H9 (cell line): ENCODE results near the gene PLA2G15. TPM values are rescaled to one million over a fixed set of nuclear protein-coding genes. Genes with fewer than 3 reads are reported as not detected.

Source experiments
- DNase-seq: peaks from one replicate; pipeline ENCODE4 v3.0.0-alpha.2; 2017
- H2AFZ ChIP-seq: one replicate; pipeline ENCODE4 v1.6.1; 2013; ENCODE audit warnings: mild to moderate bottlenecking, low read length, control low read depth, moderate library complexity
- H2AK5ac ChIP-seq: 2 replicates; pipeline ENCODE4 v1.6.1; 2013; ENCODE audit warnings: low read length, control low read depth, mixed read lengths; ENCODE audit not compliant: insufficient read length
- H2BK120ac ChIP-seq: one replicate; pipeline ENCODE4 v1.6.1; 2013; ENCODE audit warnings: low read depth, mild to moderate bottlenecking, low read length, control low read depth, inconsistent platforms; ENCODE audit not compliant: poor library complexity, severe bottlenecking
- H2BK12ac ChIP-seq: 2 replicates; pipeline ENCODE4 v1.6.1; 2013; ENCODE audit warnings: low read length, control low read depth, mixed read lengths, low read depth; ENCODE audit not compliant: insufficient read length
- H2BK15ac ChIP-seq: 2 replicates; pipeline ENCODE4 v1.6.1; 2013; ENCODE audit warnings: low read depth, low read length, control low read depth
- H2BK20ac ChIP-seq: one replicate; pipeline ENCODE4 v1.6.1; 2013; ENCODE audit warnings: low read depth, mild to moderate bottlenecking, low read length, control low read depth, inconsistent platforms; ENCODE audit not compliant: poor library complexity, severe bottlenecking
- H2BK5ac ChIP-seq: 2 replicates; pipeline ENCODE4 v1.6.1; 2013; ENCODE audit warnings: low read length, control low read depth, mixed read lengths; ENCODE audit not compliant: insufficient read length
- H3K14ac ChIP-seq: 2 replicates; pipeline ENCODE4 v1.6.1; 2013; ENCODE audit warnings: low read length, control low read depth; ENCODE audit not compliant: insufficient read depth
- H3K18ac ChIP-seq: 2 replicates; pipeline ENCODE4 v1.6.1; 2013; ENCODE audit warnings: low read depth, mild to moderate bottlenecking, mixed read lengths, low read length, control low read depth; ENCODE audit not compliant: insufficient read length
- H3K23ac ChIP-seq: 2 replicates; pipeline ENCODE4 v1.6.1; 2013; ENCODE audit warnings: low read length, control low read depth, mixed read lengths, low read depth; ENCODE audit not compliant: insufficient read length
- H3K23me2 ChIP-seq: 2 replicates; pipeline ENCODE4 v1.6.1; 2013; ENCODE audit warnings: low read depth, mild to moderate bottlenecking, mixed read lengths, low read length, control low read depth; ENCODE audit not compliant: insufficient read length, poor library complexity, severe bottlenecking
- H3K27ac ChIP-seq: 2 replicates; pipeline ENCODE4 v1.5.1; 2013; ENCODE audit warnings: low read length, control low read depth, mixed read lengths, low read depth; ENCODE audit not compliant: insufficient read length
- H3K27me3 ChIP-seq: 2 replicates; pipeline ENCODE4 v1.6.1; 2013; ENCODE audit warnings: low read length, control low read depth, inconsistent platforms; ENCODE audit not compliant: insufficient read depth
- H3K4ac ChIP-seq: 2 replicates; pipeline ENCODE4 v1.6.1; 2013; ENCODE audit warnings: low read depth, mild to moderate bottlenecking, control low read depth, inconsistent platforms, low read length, moderate library complexity
- H3K4me1 ChIP-seq: 2 replicates; pipeline ENCODE4 v1.6.1; 2013; ENCODE audit warnings: low read length, control low read depth, inconsistent platforms; ENCODE audit not compliant: insufficient read depth
- H3K4me2 ChIP-seq: 2 replicates; pipeline ENCODE4 v1.6.1; 2013; ENCODE audit warnings: low read length, control low read depth, mixed read lengths; ENCODE audit not compliant: insufficient read length, insufficient read depth
- H3K56ac ChIP-seq: 2 replicates; pipeline ENCODE4 v1.6.1; 2013; ENCODE audit warnings: low read depth, mild to moderate bottlenecking, mixed read lengths, low read length, control low read depth; ENCODE audit not compliant: insufficient read length
- H3K79me1 ChIP-seq: 2 replicates; pipeline ENCODE4 v1.6.1; 2013; ENCODE audit warnings: low read depth, mild to moderate bottlenecking, moderate library complexity, low read length, control low read depth, inconsistent platforms; ENCODE audit not compliant: insufficient read depth, poor library complexity, severe bottlenecking
- H3K79me2 ChIP-seq: 2 replicates; pipeline ENCODE4 v1.6.1; 2013; ENCODE audit warnings: low read length, control low read depth, inconsistent platforms; ENCODE audit not compliant: insufficient read depth
- H3K9ac ChIP-seq: 2 replicates; pipeline ENCODE4 v1.6.1; 2013; ENCODE audit warnings: low read length, control low read depth, mixed read lengths; ENCODE audit not compliant: insufficient read length; ENCODE audit errors: extremely low read depth
- H3K9me3 ChIP-seq: one replicate; pipeline ENCODE4 v1.6.1; 2013; ENCODE audit warnings: low read depth, low read length, inconsistent platforms; ENCODE audit not compliant: control insufficient read depth
- H3T11ph ChIP-seq: one replicate; pipeline ENCODE4 v1.6.1; 2013; ENCODE audit warnings: mild to moderate bottlenecking, low read length, control low read depth, inconsistent platforms
- H4K20me1 ChIP-seq: one replicate; pipeline ENCODE4 v1.6.1; 2013; ENCODE audit not compliant: control insufficient read depth, insufficient read length, insufficient read depth
- H4K5ac ChIP-seq: 2 replicates; pipeline ENCODE4 v1.6.1; 2013; ENCODE audit warnings: low read depth, mild to moderate bottlenecking, mixed read lengths, low read length, control low read depth; ENCODE audit not compliant: insufficient read length
- H4K8ac ChIP-seq: replicated peaks from 2 replicates; pipeline ENCODE4 v1.6.1; 2013; ENCODE audit warnings: low read length, control low read depth, mixed read lengths, low read depth; ENCODE audit not compliant: insufficient read length
- H4K91ac ChIP-seq: 2 replicates; pipeline ENCODE4 v1.6.1; 2013; ENCODE audit warnings: low read depth, mild to moderate bottlenecking, moderate library complexity, mixed read lengths, low read length, control low read depth; ENCODE audit not compliant: insufficient read length
- H3K27ac Mint-ChIP-seq, 3 experiments: 2 replicates in 2 of 3; 3 replicates in 1 of 3; pipeline ENCODE4 v1.8.0; 2020 to 2021; ENCODE audit warnings: mixed read lengths in 3 of 3, mild to moderate bottlenecking in 1 of 3, moderate library complexity in 1 of 3
- H3K27me3 Mint-ChIP-seq: 2 replicates; pipeline ENCODE4 v1.8.0; 2021; ENCODE audit warnings: low read depth, mild to moderate bottlenecking, moderate library complexity, mixed read lengths
- H3K36me3 Mint-ChIP-seq, 3 experiments: 2 replicates in 2 of 3; 3 replicates in 1 of 3; pipeline ENCODE4 v1.8.0; 2020 to 2021; ENCODE audit warnings: low read depth in 3 of 3, mixed read lengths in 3 of 3; ENCODE audit not compliant: insufficient read depth in 1 of 3
- H3K4me1 Mint-ChIP-seq, 2 experiments: 2 replicates each; pipeline ENCODE4 v1.8.0; 2020; ENCODE audit warnings: mixed read lengths in 2 of 2
- H3K4me3 Mint-ChIP-seq, 2 experiments: 2 replicates in 1 of 2; 3 replicates in 1 of 2; pipeline ENCODE4 v1.8.0; 2020 to 2021; ENCODE audit warnings: mild to moderate bottlenecking in 2 of 2, mixed read lengths in 2 of 2, moderate library complexity in 1 of 2
- H3K9me3 Mint-ChIP-seq, 2 experiments: 2 replicates in 1 of 2; 3 replicates in 1 of 2; pipeline ENCODE4 v1.8.0; 2020; ENCODE audit warnings: mild to moderate bottlenecking in 2 of 2, mixed read lengths in 2 of 2, moderate library complexity in 1 of 2
- WGBS: extraction: QIAGEN DNeasy Blood & Tissue Kit; methylation state at CpG from one replicate; pipeline ENCODE4 v1.1.7; 2013; ENCODE audit warnings: missing lambda C conversion rate, low lambda C conversion rate, mixed read lengths; ENCODE audit not compliant: insufficient read length; ENCODE audit errors: extremely low coverage; 5-methylcytosine and 5-hydroxymethylcytosine counted together
- total RNA-seq: library from RNA; stranded (reverse); gene quantifications from 2 replicates; pipeline ENCODE4 v1.2.1, GENCODE V29; 2021
- TF ChIP-seq, protein P1 (sequence below): fragments of 200-600 bp; sonication (generic); conservative IDR thresholded peaks from 3 replicates; pipeline ENCODE4 v1.8.0; 2021; ENCODE audit warnings: antibody characterized with exemption, mild to moderate bottlenecking

PLA2G15 gene
- total RNA-seq, 1 experiment from 2014 or later, result 11.0 TPM

- Histone ChIP-seq H4K91ac (no peak overlapping the region), H2BK5ac (no peak overlapping the region), H3K27me3 (no peaks in the 10 kb centered on the region), H3K23me2 (no peaks in the 10 kb centered on the region), H2BK12ac (no peak overlapping the region), H3K4ac (no peak overlapping the region), H3K9me3 (no peaks in the 10 kb centered on the region), H3K79me2 (no peaks in the 10 kb centered on the region), H3K9ac (no peak overlapping the region), H2AFZ (no peak overlapping the region), H3K23ac (no peak overlapping the region), H3K27ac (no peak overlapping the region), H3K14ac (no peak overlapping the region), H2BK120ac (no peak overlapping the region), H3K79me1 (no peaks in the 10 kb centered on the region), H4K5ac (no peak overlapping the region), H4K20me1 (no peaks in the 10 kb centered on the region), H3K56ac (no peak overlapping the region), H3K4me1 (no peaks in the 10 kb centered on the region), H4K8ac (no peak overlapping the region), H2BK20ac (no peak overlapping the region), H3K4me2 (no peak overlapping the region), H3T11ph (no peak overlapping the region), H3K18ac (no peak overlapping the region), H2BK15ac (no peak overlapping the region), H2AK5ac (no peak overlapping the region)
- no peak for DNase-seq
- no peak overlapping the region; a peak in 1 of 7 replicates for H3K27ac Mint-ChIP-seq
- peaks cover 3 to 24% (median 7%) of the 10 kb centered on the region in 3 experiments; a peak in 5 of 7 replicates for H3K36me3 Mint-ChIP-seq
- peaks cover 0 to 2% of the 10 kb centered on the region in 2 experiments; a peak in 1 of 4 replicates for H3K4me1 Mint-ChIP-seq
- H3K27me3 Mint-ChIP-seq, result no peaks in the 10 kb centered on the region
- no peak overlapping the region for H3K4me3 Mint-ChIP-seq
- TF ChIP-seq, protein P1, sequence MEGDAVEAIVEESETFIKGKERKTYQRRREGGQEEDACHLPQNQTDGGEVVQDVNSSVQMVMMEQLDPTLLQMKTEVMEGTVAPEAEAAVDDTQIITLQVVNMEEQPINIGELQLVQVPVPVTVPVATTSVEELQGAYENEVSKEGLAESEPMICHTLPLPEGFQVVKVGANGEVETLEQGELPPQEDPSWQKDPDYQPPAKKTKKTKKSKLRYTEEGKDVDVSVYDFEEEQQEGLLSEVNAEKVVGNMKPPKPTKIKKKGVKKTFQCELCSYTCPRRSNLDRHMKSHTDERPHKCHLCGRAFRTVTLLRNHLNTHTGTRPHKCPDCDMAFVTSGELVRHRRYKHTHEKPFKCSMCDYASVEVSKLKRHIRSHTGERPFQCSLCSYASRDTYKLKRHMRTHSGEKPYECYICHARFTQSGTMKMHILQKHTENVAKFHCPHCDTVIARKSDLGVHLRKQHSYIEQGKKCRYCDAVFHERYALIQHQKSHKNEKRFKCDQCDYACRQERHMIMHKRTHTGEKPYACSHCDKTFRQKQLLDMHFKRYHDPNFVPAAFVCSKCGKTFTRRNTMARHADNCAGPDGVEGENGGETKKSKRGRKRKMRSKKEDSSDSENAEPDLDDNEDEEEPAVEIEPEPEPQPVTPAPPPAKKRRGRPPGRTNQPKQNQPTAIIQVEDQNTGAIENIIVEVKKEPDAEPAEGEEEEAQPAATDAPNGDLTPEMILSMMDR, result no peak
- no CpG with 5 or more reads among the region's 4 CpGs for WGBS
- H3K9me3 Mint-ChIP-seq, result no peaks in the 10 kb centered on the region
Observed at GRCh38 chr16:68282064-68282452, 36.9 kb downstream of the PLA2G15 start.
